ENCODE results near the gene ZNRF4. TPM values are rescaled to one million over a fixed set of nuclear protein-coding genes. Genes with fewer than 3 reads are reported as not detected.

ZNRF4 gene
- total and polyA plus RNA-seq, 10 of the 15 experiments (the other 5 are each of a cell fraction or from before 2014, with no cell fraction given), result not detected

- no peaks in the 10 kb centered on the region for H3K4me1 ChIP-seq (ENCODE audit: control insufficient read depth, insufficient read depth, low read length)
- in situ Hi-C loops (cut with MboI), result no loop called here
- H3K36me3 ChIP-seq (ENCODE audit: control insufficient read depth in 2 of 2, insufficient read depth in 2 of 2, low read length in 1 of 2), result no peaks in the 10 kb centered on the region
- H4K20me1 ChIP-seq (ENCODE audit: control insufficient read depth, insufficient read depth), result no peaks in the 10 kb centered on the region
- TF ChIP-seq SUZ12 (IDR thresholded peaks at IDR 0.05; ENCODE audit: unreplicated experiment), result peak; percentile 70
- no peak for TF ChIP-seq FOS (IDR thresholded peaks at IDR 0.05; ENCODE audit: borderline replicate concordance, extremely low read depth, insufficient read length)
- ATAC-seq, result no peak
- no peak overlapping the region for H2AFZ ChIP-seq (ENCODE audit: control insufficient read depth, low read depth, low read length)
- ChIA-PET CTCF (no interaction called here), RAD21 (ENCODE audit: unreplicated experiment) (no interaction called here), POLR2A (no interaction called here), SMC1A (ENCODE audit: uncharacterized antibody, unreplicated experiment) (no interaction called here)
- 19% methylated on average over 30 of the region's 31 CpGs for WGBS (ENCODE audit: insufficient coverage, insufficient replicate concordance, low lambda C conversion rate, missing lambda C conversion rate)
- intact Hi-C loops (cut with micrococcal nuclease; ENCODE audit: unreplicated experiment), result no loop called here
- H3K79me2 ChIP-seq (ENCODE audit: control insufficient read depth, insufficient read depth, low read length), result no peaks in the 10 kb centered on the region
- H3K9me3 ChIP-seq (replicated peaks; ENCODE audit: control insufficient read depth, insufficient read depth, low read length), result no peaks in the 10 kb centered on the region; the same call in 2 of the 3 replicates
- no peak overlapping the region for H3K27ac ChIP-seq (ENCODE audit: control insufficient read depth, insufficient read depth)
- H3K4me3 ChIP-seq, result no peak overlapping the region
- no peak for DNase-seq (ENCODE audit: low read depth, low spot score)
- H3K9ac ChIP-seq (ENCODE audit: control insufficient read depth, insufficient read depth, low read length), result no peak overlapping the region
- BruUV-seq (replicated peaks), result no TSS peak
- H3K4me2 ChIP-seq (ENCODE audit: control insufficient read depth, insufficient read depth), result no peak overlapping the region
- FAIRE-seq, result no peak
- H3K27me3 ChIP-seq (replicated peaks in 1 of 2; ENCODE audit: control insufficient read depth in 2 of 2, insufficient read depth in 2 of 2, low read length in 1 of 2), result peaks cover 0 to 2% of the 10 kb centered on the region in 2 experiments; a peak in 3 of 4 replicates
Measured at GRCh38 chr19:5492635-5493409, 37.6 kb downstream of the ZNRF4 start.

GRCh38 chr19:5494773-5495172, 39.6 kb downstream of the ZNRF4 start:
- intact Hi-C loops (cut with micrococcal nuclease; ENCODE audit: unreplicated experiment), result no loop called here
- no peak overlapping the region for H3K4me2 ChIP-seq (ENCODE audit: control insufficient read depth, insufficient read depth)
- ChIA-PET SMC1A (ENCODE audit: uncharacterized antibody, unreplicated experiment) (no interaction called here), RAD21 (ENCODE audit: unreplicated experiment) (no interaction called here), CTCF (no interaction called here), POLR2A (no interaction called here)
- H3K4me3 ChIP-seq, result no peak overlapping the region
- H3K27me3 ChIP-seq (replicated peaks in 1 of 2; ENCODE audit: control insufficient read depth in 2 of 2, insufficient read depth in 2 of 2, low read length in 1 of 2), result peaks cover 0 to 2% of the 10 kb centered on the region in 2 experiments; a peak in 3 of 4 replicates
- no peaks in the 10 kb centered on the region for H3K36me3 ChIP-seq (ENCODE audit: control insufficient read depth in 2 of 2, insufficient read depth in 2 of 2, low read length in 1 of 2)
- H3K9me3 ChIP-seq (replicated peaks; ENCODE audit: control insufficient read depth, insufficient read depth, low read length), result no peaks in the 10 kb centered on the region; the same call in 2 of the 3 replicates
- H3K4me1 ChIP-seq (ENCODE audit: control insufficient read depth, insufficient read depth, low read length), result no peaks in the 10 kb centered on the region
- DNase-seq (ENCODE audit: low read depth, low spot score) (no peak), FAIRE-seq (no peak), ATAC-seq (no peak)
- in situ Hi-C loops (cut with MboI), result no loop called here
- no peaks in the 10 kb centered on the region for H4K20me1 ChIP-seq (ENCODE audit: control insufficient read depth, insufficient read depth)
- H3K27ac ChIP-seq (ENCODE audit: control insufficient read depth, insufficient read depth), result no peak overlapping the region
- H3K9ac ChIP-seq (ENCODE audit: control insufficient read depth, insufficient read depth, low read length), result no peak overlapping the region
- WGBS (ENCODE audit: insufficient coverage, insufficient replicate concordance, low lambda C conversion rate, missing lambda C conversion rate), result 24% methylated on average over 11 of the region's 11 CpGs
- no TSS peak for BruUV-seq (replicated peaks)
- no peak overlapping the region for H2AFZ ChIP-seq (ENCODE audit: control insufficient read depth, low read depth, low read length)
- no peaks in the 10 kb centered on the region for H3K79me2 ChIP-seq (ENCODE audit: control insufficient read depth, insufficient read depth, low read length)
- TF ChIP-seq MEF2B (IDR thresholded peaks at IDR 0.05; ENCODE audit: partially characterized antibody, poor library complexity, severe bottlenecking) (no peak), SMAD5 (IDR thresholded peaks at IDR 0.05; ENCODE audit: low read depth) (no peak), MAX (IDR thresholded peaks at IDR 0.05; ENCODE audit: low read depth, low read length) (no peak), HCFC1 (IDR thresholded peaks at IDR 0.05; ENCODE audit: low read length) (no peak), RBBP5 (conservative IDR thresholded peaks at IDR 0.05) (no peak), RAD21 (IDR thresholded peaks at IDR 0.05; ENCODE audit: insufficient read depth, low read depth, low read length) (no peak), TAF1 (IDR thresholded peaks at IDR 0.05; ENCODE audit: borderline replicate concordance, low read depth, low read length) (no peak), TARDBP (IDR thresholded peaks at IDR 0.05; ENCODE audit: borderline replicate concordance) (no peak), HSF1 (IDR thresholded peaks at IDR 0.05; ENCODE audit: low read depth, low read length) (no peak), RAD51 (IDR thresholded peaks at IDR 0.05) (no peak), CREB1 (IDR thresholded peaks at IDR 0.05; ENCODE audit: low read depth) (no peak), PKNOX1 (IDR thresholded peaks at IDR 0.05) (no peak), SMC3 (IDR thresholded peaks at IDR 0.05; ENCODE audit: borderline replicate concordance, low read length) (no peak), MTA3 (IDR thresholded peaks at IDR 0.05; ENCODE audit: borderline replicate concordance, low read length) (no peak)

Data from GM12878 (cell line).